Activated naive CD4-positive, alpha-beta T cell treated with anti-CD3 and anti-CD28 coated beads, Interleukin-2, amount 50 U/mL, for 24 hours (primary cell): Measurements from ENCODE around the gene NELFA.
"Not testable (repeated sequence)": the region's sequence is repeated elsewhere in the genome, so short reads cannot be mapped to it uniquely, and the experiment has no call there.

Experiments
- H3K27ac Mint-ChIP-seq: one replicate; pipeline ENCODE4 v1.8.0; 2021; ENCODE audit warnings: mild to moderate bottlenecking, mixed read lengths
- H3K27me3 Mint-ChIP-seq: one replicate; pipeline ENCODE4 v1.8.0; 2021; ENCODE audit warnings: mixed read lengths
- H3K36me3 Mint-ChIP-seq: one replicate; pipeline ENCODE4 v1.8.0; 2021; ENCODE audit warnings: mixed read lengths
- H3K4me1 Mint-ChIP-seq: one replicate; pipeline ENCODE4 v1.8.0; 2021; ENCODE audit warnings: mixed read lengths
- H3K4me3 Mint-ChIP-seq: one replicate; pipeline ENCODE4 v1.8.0; 2021; ENCODE audit warnings: mild to moderate bottlenecking, mixed read lengths
- H3K9me3 Mint-ChIP-seq: one replicate; pipeline ENCODE4 v1.8.0; 2021; ENCODE audit warnings: mixed read lengths

The NELFA gene

DNA sequence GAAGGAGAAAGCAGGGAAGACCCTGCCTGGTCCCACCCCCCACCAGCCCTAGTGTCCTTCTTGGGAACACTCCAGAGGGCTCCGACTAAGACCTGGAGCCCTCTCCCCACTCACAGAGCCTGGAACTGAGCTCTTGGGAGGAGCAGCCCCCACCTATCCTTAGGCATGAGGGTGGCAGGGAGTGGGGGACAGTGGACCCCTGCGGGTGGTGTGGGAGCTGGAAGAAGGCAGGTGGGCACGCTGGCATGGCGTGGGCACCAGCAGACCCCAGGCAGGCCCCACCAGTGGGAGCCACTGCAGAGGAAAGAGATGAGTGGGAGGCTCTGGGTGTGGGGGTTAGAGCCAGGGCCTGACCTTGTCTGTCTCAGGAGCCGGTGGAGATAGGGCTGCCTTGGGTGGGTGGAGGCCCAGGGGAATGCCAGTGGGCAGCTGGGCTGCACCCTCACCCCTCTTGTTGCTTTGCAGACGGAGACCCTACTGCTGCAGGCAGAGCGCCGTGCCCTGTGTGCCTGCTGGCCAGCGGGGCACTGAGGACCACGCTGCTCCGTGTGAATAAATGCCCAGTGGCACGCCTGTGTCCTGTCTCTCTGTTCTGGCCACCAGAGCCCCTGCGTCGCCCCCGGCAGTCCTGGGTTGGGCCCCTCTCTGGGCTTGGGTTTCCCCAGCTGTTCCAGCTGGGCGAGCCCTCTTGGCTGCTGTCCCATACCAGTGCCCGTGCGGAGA is 34.8 kb upstream of the NELFA start:
- no peaks in the 10 kb centered on the region for H3K9me3 Mint-ChIP-seq
- H3K36me3 Mint-ChIP-seq: no peaks in the 10 kb centered on the region
- no peak overlapping the region for H3K27ac Mint-ChIP-seq
- H3K4me1 Mint-ChIP-seq: peaks cover 6% of the 10 kb centered on the region
- peak overlapping the region; percentile 39 for H3K4me3 Mint-ChIP-seq
- H3K27me3 Mint-ChIP-seq: peaks cover 13% of the 10 kb centered on the region

DNA sequence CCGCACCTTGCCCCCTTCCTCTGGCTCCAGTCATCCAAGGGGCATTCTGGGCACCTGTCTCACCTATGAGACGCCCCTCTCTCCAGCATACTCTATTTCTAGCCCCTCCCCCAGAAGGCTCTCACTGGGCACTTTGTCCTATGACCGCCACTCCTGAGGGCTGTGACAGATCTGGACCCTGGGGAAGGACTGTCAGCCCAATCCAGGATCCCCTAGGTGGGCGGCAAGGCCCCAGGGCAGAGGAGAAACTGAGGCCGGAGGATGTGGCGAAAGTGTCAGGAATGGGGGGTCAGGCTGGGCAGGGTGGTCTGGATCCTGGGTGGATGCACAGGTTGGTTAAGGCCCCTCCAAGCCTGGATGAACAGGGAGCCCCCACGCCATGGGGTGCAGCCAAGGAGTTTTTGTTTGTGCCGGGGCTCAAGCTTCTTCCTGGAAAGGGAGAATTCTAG is 34.2 kb upstream of the NELFA start:
- peaks cover 6% of the 10 kb centered on the region for H3K4me1 Mint-ChIP-seq
- peaks cover 9% of the 10 kb centered on the region for H3K27me3 Mint-ChIP-seq
- no peak overlapping the region for H3K27ac Mint-ChIP-seq
- peak overlapping the region; percentile 77 for H3K4me3 Mint-ChIP-seq
- no peaks in the 10 kb centered on the region for H3K9me3 Mint-ChIP-seq
- no peaks in the 10 kb centered on the region for H3K36me3 Mint-ChIP-seq

DNA sequence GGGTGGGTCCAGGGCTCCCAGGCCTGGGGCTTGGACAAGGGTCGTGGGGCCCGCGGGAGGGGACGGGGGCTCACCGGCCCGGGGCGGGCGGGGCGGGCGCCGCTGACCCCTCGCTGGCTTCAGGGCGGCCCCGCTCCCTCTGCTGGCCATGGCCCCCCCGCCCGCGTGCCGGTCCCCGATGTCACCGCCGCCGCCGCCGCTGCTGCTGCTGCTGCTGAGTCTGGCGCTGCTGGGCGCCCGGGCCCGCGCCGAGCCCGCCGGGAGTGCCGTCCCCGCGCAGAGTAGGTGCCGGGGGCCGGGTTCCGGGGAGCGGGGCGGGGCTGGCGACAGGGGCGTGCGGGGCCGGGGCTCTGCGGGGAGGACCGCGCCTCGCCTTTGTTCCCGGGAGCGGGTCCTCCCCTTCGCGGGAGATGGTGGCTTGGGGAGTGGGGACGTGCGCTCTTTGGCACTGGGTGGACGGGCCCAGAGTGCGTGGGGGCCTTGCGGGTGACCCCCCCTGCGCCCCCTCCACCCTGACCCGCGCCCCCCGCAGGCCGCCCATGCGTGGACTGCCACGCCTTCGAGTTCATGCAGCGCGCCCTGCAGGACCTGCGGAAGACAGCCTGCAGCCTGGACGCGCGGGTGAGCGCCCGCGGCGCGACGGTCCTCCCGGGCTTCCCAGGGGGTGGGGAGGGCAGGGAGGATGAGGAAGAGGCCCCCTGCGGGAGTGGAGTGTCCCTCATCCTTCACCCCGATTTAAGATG is 33.6 kb upstream of the NELFA start:
- peak overlapping the region; percentile 81 for H3K4me3 Mint-ChIP-seq
- H3K4me1 Mint-ChIP-seq: peaks cover 6% of the 10 kb centered on the region
- H3K9me3 Mint-ChIP-seq: no peaks in the 10 kb centered on the region
- no peak overlapping the region for H3K27ac Mint-ChIP-seq
- H3K27me3 Mint-ChIP-seq: peaks cover 9% of the 10 kb centered on the region
- H3K36me3 Mint-ChIP-seq: no peaks in the 10 kb centered on the region

DNA sequence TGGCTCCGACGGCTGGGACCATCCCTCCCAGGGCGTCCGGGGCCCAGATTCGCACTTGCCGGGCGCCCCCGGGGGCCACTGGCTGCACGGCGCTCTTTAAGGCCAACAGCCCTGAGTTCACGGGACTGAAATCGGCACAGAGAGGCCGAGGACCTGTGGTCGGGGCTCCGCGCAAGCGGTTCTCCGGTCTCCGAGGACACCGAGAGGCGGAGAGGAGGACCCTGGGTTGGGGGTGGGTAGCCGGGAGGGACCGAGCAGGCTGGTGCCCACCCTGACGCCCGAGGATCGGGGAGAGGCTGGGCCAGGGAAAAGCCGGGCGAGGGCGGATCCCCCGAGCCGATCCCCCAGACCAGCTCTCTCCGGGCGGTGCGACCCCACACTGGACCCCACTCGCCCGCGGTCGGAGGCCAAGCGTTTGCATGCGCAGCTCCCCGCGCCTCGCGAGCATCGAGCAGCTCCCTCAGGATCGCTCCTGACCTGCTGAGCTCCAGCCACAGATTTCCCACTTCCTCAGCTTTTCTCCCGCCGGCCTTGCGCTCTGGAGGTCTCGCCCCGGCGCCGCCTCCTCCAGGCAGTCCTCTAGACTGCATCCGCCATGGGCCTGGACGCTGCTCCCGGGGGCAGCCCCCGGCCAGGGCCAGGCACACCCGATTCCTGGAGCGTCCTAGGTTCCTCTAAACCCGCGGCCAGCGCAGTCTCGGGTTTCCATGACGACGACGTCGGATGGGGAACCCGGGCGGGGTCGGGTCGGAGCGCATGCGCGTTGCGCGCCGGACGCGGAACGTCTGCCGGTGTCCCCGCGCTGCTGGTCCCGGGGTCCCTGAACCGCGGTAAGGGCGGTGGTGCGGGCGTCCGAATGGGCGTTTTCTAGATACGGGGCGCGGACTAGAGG is 32.7 kb upstream of the NELFA start:
- H3K4me1 Mint-ChIP-seq: peaks cover 6% of the 10 kb centered on the region

DNA sequence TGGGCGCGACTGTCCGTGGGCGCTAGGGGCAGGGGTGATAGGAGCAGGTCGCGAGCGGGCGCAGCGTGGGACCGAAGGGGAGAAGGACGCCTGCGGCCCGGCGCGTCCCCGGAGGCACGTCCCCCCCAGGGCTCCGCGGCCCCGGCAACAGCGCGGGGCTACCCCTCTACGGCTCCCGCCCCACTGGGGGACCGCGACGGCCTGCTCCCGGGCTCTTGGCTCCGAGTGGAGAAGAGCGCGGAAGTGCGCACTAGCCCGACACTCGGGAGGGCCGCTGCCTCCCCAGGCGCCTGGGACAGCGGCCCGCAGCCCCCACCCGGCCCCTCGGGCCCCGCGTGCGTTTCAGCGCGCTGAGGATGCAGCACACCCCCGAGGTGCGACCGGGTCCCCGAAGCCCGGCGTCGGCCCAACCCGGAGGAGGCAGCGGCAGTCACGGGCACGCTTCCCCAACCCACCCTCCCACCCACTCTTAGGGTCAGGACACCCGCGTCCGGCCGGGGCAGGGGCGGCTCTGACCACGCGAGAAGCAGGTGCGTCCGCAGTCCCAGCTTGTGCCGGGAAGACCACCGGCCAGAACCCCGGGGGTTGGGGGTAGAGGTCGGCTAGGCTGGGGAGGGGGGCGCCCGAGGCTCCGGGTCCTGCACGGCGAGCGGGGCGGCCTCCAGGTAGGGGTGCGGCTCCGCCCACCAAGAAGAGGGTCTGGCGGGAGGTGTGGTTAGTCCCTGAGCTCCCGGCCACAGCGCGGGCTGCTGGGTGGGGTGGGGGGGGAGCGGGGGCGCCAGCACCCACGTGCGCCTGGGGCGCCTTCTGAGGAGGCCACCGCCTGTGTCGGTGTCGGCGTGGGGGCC is 31.8 kb upstream of the NELFA start:
- Mint-ChIP-seq H3K36me3 (no peaks in the 10 kb centered on the region), H3K4me1 (peaks cover 6% of the 10 kb centered on the region), H3K4me3 (peak overlapping the region; percentile 60), H3K27ac (no peak overlapping the region), H3K27me3 (peaks cover 13% of the 10 kb centered on the region), H3K9me3 (no peaks in the 10 kb centered on the region)

More for the DNA sequence above, 32.7 kb upstream of the NELFA start:
- Mint-ChIP-seq H3K4me3 (peak overlapping the region; percentile 81), H3K9me3 (no peaks in the 10 kb centered on the region), H3K36me3 (no peaks in the 10 kb centered on the region), H3K27ac (no peak overlapping the region), H3K27me3 (peaks cover 13% of the 10 kb centered on the region)

DNA sequence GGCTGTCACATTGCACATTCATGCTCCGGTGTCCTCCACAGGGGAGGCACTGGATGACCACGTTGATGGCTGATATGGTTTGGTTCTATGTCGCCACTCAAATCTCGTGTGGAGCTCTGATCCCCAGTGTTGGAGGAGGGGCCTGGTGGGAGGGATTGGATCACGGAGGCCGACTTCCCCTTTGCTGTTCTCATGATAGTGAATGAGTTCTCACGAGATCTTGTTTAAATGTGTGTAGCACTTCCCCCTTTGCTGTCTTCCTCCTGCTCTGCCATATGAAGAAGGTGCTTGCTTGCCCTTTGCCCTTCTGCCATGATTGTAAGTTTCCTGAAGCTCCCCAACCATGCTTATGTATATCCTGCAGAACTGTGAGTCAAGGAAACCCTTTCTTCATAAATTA is 28.1 kb upstream of the NELFA start:
- no peaks in the 10 kb centered on the region for H3K9me3 Mint-ChIP-seq
- H3K27me3 Mint-ChIP-seq: peaks cover 19% of the 10 kb centered on the region
- H3K4me3 Mint-ChIP-seq: no peak overlapping the region
- no peaks in the 10 kb centered on the region for H3K36me3 Mint-ChIP-seq
- H3K4me1 Mint-ChIP-seq: peaks cover 6% of the 10 kb centered on the region
- no peak overlapping the region for H3K27ac Mint-ChIP-seq

DNA sequence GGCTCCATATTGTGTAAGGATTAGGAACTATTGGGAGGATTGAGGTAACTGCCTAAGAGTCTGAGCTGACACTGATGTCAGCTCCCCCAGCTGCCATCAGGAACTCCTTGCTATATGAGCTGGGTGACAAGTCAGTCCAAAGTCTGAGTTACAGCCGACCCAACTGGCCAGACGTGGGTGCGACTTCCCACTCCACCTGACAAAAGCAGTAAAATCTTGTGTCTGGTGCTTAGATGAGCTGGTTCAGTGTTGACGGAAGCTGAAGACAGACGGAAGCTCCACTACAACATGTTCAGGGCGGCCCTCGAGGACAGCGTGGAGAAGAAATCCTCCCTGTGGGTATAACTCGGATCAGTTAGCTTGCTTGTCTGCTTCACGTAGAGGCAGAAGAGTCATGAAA is 27.6 kb upstream of the NELFA start:
- H3K36me3 Mint-ChIP-seq: no peaks in the 10 kb centered on the region
- no peaks in the 10 kb centered on the region for H3K9me3 Mint-ChIP-seq
- H3K4me1 Mint-ChIP-seq: peaks cover 6% of the 10 kb centered on the region
- H3K4me3 Mint-ChIP-seq: no peak overlapping the region
- peaks cover 18% of the 10 kb centered on the region for H3K27me3 Mint-ChIP-seq
- no peak overlapping the region for H3K27ac Mint-ChIP-seq

DNA sequence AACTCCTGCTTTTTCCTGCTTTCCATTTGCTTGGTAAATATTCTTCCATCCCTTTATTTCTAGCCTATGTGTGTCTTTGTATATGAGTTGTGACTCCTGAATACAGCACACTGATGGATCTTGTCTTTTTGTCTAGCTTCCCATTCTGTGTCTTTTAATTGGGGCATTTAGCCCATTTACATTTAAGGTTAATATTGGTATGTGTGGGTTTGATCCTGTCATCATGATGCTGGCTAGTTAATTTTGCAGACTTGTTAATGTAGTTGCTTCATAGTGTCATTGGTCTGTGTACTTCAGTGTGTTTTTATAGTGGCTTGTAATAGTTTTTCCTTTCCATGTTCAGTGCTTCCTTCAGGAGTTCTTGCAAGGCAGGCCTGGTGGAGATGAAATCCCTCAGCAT is 22.4 kb upstream of the NELFA start:
- H3K4me3 Mint-ChIP-seq, H3K9me3 Mint-ChIP-seq, H3K4me1 Mint-ChIP-seq, H3K36me3 Mint-ChIP-seq, H3K27ac Mint-ChIP-seq: not testable (repeated sequence)
- H3K27me3 Mint-ChIP-seq: peaks cover 14% of the 10 kb centered on the region

DNA sequence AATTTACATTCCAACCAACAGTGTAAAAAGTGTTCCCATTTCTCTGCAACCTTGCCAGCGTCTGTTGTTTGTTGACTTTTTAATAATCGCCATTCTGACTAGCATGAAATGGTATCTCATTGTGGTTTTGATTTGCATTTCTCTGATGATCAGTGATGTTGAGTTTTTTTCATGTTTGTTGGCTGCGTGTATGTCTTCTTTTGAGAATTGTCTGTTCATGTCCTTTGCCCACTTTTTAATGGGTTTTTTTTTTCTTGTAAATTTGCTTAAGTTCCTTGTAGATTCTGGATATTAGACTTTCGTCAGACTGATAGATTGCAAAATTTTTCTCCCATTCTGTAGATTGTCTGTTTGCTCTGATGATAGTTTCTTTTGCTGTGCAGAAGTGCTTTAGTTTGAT is 18.3 kb upstream of the NELFA start:
- not testable (repeated sequence) for H3K27ac Mint-ChIP-seq, H3K4me3 Mint-ChIP-seq, H3K4me1 Mint-ChIP-seq, H3K36me3 Mint-ChIP-seq, H3K9me3 Mint-ChIP-seq
- peaks cover 21% of the 10 kb centered on the region for H3K27me3 Mint-ChIP-seq

DNA sequence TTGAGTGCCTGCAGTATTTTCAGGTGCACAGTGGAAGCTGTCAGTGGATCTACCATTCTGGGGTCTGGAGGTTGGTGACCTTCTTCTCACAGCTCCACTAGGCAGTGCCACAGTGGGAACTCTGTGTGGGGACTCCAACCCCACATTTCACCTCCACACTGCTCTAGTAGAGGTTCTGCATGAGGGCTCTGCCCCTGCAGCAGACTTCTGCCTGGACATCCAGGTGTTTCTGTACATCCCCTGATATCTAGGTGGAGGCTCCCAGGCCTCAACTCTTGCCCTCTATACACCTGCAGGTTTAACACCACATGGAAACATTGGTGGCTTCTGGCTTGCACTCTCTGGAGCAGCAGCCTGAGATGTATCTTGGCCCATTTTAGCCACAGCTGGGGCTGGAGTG is 17.0 kb upstream of the NELFA start:
- Mint-ChIP-seq H3K36me3 (no peaks in the 10 kb centered on the region), H3K27me3 (peaks cover 28% of the 10 kb centered on the region), H3K27ac (no peak overlapping the region), H3K4me3 (no peak overlapping the region), H3K4me1 (no peaks in the 10 kb centered on the region), H3K9me3 (no peaks in the 10 kb centered on the region)

DNA sequence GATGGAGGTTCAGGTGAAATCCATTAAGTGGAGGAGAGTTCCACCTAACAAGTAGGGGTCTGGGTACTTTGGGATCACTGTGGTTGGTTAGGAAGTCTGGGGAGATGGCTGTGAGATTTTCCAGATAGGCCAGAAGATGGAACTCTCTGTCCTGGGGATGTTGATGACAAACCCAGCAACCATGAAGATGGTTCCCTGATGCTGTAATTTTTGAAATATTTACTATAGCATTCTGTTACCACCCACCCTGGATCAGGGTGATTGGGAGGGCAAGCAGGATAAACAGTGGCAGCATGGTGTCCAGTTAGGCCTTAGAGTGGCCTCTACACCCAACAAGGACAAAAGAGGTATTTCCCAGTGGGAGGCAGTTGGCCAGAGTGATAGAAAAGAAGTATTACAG is 15.9 kb upstream of the NELFA start:
- Mint-ChIP-seq H3K4me1 (no peaks in the 10 kb centered on the region), H3K27me3 (peaks cover 31% of the 10 kb centered on the region), H3K36me3 (no peaks in the 10 kb centered on the region), H3K9me3 (no peaks in the 10 kb centered on the region), H3K4me3 (no peak overlapping the region), H3K27ac (no peak overlapping the region)

DNA sequence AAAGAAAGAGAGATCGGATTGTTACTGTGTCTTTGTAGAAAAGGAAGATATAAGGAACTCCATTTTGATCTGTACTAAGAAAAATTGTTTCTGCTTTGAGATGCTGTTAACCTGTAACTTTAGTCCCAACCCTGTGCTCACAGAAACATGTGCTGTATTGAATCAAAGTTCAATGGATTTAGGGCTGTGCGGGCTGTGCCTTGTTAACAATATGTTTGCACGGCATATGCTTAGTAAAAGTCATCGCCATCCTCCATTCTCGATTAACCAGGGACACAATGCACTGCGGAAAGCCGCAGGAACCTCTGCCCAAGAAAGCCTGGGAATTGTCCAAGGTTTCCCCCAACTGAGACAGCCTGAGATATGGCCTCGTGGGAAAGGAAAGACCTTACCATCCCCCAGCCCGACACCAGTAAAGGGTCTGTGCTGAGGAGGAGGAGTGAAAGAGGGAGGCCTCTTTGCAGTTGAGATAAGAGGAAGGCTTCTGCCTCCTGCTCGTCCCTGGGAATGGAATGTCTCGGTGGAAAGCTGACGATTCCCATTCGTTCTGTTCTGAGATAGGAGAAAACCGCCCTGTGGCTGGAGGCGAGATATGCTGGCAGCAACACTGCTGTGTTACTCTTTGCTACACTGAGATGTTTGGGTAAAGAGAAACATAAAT is 12.7 kb upstream of the NELFA start:
- H3K36me3 Mint-ChIP-seq, H3K4me3 Mint-ChIP-seq: not testable (repeated sequence)
- peaks cover 36% of the 10 kb centered on the region for H3K27me3 Mint-ChIP-seq

DNA sequence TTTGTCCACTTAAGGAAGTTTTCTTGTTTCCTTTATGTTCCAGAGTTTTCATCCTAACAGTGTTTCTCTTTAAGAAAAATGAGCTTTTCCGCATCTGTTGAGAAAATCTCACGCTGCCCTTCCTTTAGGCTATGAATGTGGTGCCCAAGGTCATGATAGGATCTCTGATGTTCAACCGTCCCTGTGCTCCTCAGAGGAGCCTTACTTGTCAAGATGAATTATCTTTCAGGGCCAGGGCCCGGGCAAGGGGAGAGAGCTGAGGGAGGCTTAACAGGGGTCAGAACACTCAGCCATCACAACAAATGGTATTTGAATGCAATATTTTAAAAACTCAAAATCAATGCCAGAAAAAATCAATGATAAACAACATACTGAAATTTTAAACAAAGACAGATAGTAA is 6.2 kb upstream of the NELFA start:
- Mint-ChIP-seq H3K9me3 (no peaks in the 10 kb centered on the region), H3K4me3 (no peak overlapping the region), H3K27me3 (peaks cover 7% of the 10 kb centered on the region), H3K4me1 (peaks cover 4% of the 10 kb centered on the region), H3K27ac (no peak overlapping the region), H3K36me3 (no peaks in the 10 kb centered on the region)

More for the DNA sequence above, 12.7 kb upstream of the NELFA start:
- not testable (repeated sequence) for H3K9me3 Mint-ChIP-seq, H3K27ac Mint-ChIP-seq, H3K4me1 Mint-ChIP-seq

DNA sequence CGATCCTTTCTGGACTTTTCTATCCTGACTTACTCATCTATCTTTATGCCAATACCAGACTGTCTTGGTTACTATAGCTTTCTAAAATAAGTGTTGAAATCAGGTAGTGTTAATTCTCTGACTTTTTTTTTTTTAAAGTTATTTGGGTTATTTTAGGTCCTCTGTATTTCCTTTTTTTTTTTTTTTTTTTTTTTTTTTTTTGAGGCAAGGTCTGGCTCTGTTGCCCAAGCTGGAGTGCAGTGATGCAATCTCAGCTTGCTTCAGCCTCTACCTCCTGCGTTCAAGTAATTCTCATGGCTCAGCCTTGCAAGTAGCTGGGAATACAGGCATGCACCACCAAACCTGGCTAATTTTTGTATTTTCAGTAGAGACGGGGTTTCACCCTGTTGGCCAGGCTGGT is 2.8 kb upstream of the NELFA start:
- H3K9me3 Mint-ChIP-seq: no peaks in the 10 kb centered on the region
- no peak overlapping the region for H3K4me3 Mint-ChIP-seq
- H3K4me1 Mint-ChIP-seq: peaks cover 18% of the 10 kb centered on the region
- peaks cover 2% of the 10 kb centered on the region for H3K36me3 Mint-ChIP-seq
- no peak overlapping the region for H3K27ac Mint-ChIP-seq
- no peaks in the 10 kb centered on the region for H3K27me3 Mint-ChIP-seq
